GM21576 (cell line): ENCODE data around the gene TP73.
"Not testable (repeated sequence)": the region's sequence is repeated elsewhere in the genome, so short reads cannot be mapped to it uniquely, and the experiment has no call there.

ENCODE experiments used
- ATAC-seq: cut with Tn5 transposase; IDR thresholded peaks from one replicate; pipeline ENCODE4 v1.9.1; 2021; ENCODE audit warnings: mild to moderate bottlenecking, moderate library complexity; ENCODE audit not compliant: unreplicated experiment

TP73 gene

GRCh38 chr1:3724416-3725030 lies 72.2 kb downstream of the TP73 start:
- ATAC-seq = not testable (repeated sequence)

GRCh38 chr1:3725366-3725765 lies 73.0 kb downstream of the TP73 start:
- ATAC-seq = no peak

- ATAC-seq = no peak
These were observed 74.9 kb downstream of the TP73 start for GRCh38 chr1:3727042-3727824.

- ATAC-seq = no peak
These were observed 75.8 kb downstream of the TP73 start for GRCh38 chr1:3727825-3728776.

GRCh38 chr1:3729594-3730542 lies 77.6 kb downstream of the TP73 start:
- no peak for ATAC-seq

GRCh38 chr1:3730543-3731247 lies 78.4 kb downstream of the TP73 start:
- ATAC-seq = no peak

GRCh38 chr1:3731583-3732433 lies 79.5 kb downstream of the TP73 start:
- no peak for ATAC-seq

GRCh38 chr1:3732434-3733093 lies 80.2 kb downstream of the TP73 start:
- ATAC-seq = no peak

GRCh38 chr1:3733094-3733882 lies 81.0 kb downstream of the TP73 start:
- no peak for ATAC-seq

GRCh38 chr1:3733883-3734589 lies 81.7 kb downstream of the TP73 start:
- no peak for ATAC-seq

GRCh38 chr1:3734602-3735001 lies 82.3 kb downstream of the TP73 start:
- no peak for ATAC-seq

- ATAC-seq = no peak
These were observed 82.8 kb downstream of the TP73 start for GRCh38 chr1:3735027-3735681.

- ATAC-seq = no peak
These were observed 83.4 kb downstream of the TP73 start for GRCh38 chr1:3735688-3736087.

- no peak for ATAC-seq
These were observed 83.8 kb downstream of the TP73 start for GRCh38 chr1:3736131-3736561.

GRCh38 chr1:3736708-3737107 lies 84.4 kb downstream of the TP73 start:
- ATAC-seq = no peak

GRCh38 chr1:3738943-3739342 lies 86.6 kb downstream of the TP73 start:
- no peak for ATAC-seq
